IPS DF 4.7 (cell line): ENCODE data around the gene GAN.
"Not testable (repeated sequence)": the region's sequence is repeated elsewhere in the genome, so short reads cannot be mapped to it uniquely, and the experiment has no call there.

ENCODE experiments used
- DNase-seq: peaks from one replicate; pipeline ENCODE4 v3.0.0-alpha.2; 2013; ENCODE audit warnings: low spot score; ENCODE audit errors: extremely low read depth

GAN gene

DNA sequence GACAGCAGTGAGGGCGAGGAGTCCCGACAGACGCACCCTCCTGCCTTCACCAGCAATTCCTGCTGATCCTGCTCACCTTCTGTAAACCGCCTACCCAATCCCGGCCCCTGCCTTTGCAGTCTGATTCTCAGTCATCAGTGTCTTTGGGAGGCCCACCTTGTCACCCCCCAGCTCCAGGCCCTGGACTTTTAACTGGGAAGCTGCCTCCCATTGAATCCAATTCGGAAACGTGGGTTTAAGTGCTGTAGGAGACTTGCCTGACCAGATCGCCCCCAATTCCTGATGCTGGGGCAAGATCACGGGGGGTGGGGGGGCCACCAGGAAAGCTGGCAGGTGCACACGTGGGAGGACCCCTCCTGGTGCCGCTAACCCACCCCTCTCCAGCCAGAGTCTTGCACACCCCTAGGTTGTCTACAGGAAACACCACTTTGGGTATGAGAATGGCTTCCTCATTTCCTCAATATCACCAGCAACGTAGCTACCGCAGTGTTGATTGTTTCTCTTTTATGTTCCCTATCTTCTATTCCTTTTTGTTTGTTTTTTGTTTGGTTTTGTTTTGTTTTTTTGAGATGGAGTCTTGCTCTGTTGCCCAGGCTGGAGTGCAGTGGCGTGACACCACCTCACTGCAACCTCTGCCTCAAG, 83.2 kb downstream of the GAN start:
- DNase-seq = no peak

- DNase-seq = no peak
Measured at GRCh38 chr16:81399909-81400308, 85.1 kb downstream of the GAN start.

DNA sequence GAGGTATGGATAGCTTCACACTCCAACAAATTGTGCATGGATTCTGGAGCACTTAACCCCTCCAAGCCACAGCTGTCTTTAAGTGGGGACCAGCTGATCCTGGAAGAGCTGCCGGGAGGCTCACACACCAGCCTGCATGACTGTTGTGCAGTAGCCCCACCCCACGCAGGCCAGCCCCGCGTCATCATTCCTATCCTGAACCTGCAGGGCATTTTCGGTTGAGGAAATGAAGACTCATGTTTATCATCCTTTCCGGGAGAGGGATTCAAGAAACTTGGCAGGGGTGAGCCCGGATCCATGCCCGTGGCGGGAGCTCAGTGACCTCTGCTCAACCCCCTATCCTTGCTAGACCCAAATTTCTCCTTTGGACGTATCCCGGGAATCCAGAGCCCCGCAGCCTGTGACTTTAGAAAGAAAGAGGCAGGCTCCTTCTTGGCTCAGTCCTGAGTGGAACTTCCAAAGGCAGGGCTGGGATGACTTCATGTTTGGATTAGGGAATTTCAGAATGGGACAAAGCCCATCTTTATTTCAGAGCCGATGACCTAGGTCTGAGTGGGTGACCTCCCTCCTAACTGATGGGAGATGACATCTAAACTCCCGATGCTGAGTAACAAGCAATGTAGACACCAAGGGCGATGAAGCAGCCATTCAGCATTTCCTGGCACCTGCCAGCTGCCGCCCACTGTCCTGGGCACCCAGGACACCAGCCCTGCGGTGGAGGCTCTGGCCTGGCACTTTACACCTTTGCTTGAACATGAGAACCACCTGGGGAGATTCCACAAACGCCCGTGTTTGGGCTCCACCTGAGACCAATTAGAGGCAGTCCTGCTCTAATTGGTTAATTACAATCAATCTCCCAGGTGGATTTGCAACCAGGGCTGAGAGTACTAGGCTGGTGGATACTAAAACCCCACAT, 86.5 kb downstream of the GAN start:
- no peak for DNase-seq

GRCh38 chr16:81403208-81403600, 88.4 kb downstream of the GAN start:
- no peak for DNase-seq

GRCh38 chr16:81403601-81404391, 89.0 kb downstream of the GAN start:
- DNase-seq = no peak

GRCh38 chr16:81405002-81405401, 90.2 kb downstream of the GAN start:
- DNase-seq = not testable (repeated sequence)

- DNase-seq = no peak
Measured at GRCh38 chr16:81405702-81406113, 90.9 kb downstream of the GAN start.

DNA sequence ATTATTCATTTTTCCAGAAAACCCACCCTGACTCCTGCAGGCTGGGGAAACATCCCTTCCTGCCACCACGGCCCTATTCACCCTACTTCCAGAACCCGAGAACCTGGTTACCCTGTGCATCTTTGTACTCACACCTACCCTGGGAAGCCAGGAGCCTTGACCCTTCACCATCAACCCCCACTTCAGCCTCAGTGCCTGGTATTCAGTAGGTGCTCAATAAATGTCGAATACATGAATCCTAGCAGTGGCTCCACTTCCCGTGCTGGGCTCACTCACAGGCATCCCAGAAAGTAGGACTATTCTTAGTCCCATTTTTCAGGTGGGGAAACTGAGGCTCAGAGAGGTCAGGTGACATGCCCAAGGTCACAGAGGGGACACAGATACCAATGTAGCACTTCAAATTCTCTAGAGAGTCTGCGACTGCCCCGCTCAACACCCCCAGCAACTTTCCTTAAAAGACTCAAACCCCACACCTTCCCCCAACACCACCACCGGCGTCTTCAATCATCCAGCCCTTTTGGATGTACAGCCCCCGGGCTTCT, 93.7 kb downstream of the GAN start:
- no peak for DNase-seq

DNA sequence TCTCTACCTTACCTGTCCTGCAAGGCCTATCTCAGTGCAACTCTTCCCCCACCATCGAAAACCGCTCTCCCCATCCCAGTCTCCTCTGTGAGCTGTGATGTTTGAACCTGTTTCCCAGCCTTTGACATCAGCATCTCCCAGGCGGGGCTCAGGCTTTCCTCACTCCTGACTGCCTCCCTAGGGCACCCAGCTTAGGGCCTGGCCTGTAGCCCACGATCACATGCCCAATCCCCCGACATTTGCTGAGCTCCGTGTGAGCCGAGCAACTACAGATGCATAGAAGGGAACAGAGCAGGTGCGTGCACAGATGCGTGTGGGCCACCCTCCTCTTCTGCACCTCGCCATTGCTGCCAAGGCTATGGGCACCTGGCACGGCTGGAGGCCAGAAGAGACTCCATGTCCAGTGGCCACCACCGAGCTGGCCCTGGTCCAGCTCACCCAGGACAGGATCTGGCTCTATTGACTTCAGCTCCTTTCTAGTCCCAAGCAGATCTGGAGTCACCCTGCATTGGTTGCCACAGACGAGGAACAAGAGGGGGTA, 94.3 kb downstream of the GAN start:
- DNase-seq = no peak

GRCh38 chr16:81410643-81411293, 96.0 kb downstream of the GAN start:
- DNase-seq = no peak

DNA sequence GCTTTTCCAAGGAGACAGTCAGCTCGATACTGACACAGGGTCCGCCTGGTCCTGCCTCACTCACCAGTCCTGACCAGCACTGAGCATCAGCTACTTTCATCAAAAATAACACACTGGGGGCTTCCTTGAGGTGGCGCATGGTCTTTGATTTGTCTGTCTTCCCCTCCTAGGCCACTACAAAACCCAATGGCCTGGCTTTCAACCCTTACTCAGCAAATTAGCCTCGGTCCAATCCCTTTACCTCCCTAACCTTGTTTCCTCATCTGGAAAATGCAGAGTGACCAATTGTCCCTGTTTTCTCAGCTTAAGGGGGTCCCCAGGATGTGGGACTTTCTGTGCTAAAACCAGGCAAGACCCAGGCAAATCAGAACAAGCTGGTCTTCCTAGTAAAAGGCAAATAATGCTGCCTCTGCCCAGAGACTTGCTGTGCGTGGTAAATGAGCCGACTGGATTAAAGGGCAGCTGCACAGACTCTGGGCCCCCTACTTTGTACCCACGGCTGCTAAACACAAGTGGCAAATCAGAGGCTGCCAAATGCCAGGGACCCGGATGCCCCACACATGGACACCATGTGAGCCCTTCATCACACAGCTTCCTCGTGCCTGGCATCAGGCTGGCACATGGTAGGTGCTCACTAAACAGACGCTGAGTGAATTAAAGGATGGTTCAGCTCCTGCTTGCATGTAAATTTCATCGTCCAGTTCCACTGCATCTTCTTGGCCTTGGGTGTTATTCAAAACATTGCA, 98.7 kb downstream of the GAN start:
- no peak for DNase-seq

- DNase-seq = no peak
Measured at GRCh38 chr16:81415751-81416150, 101.0 kb downstream of the GAN start.

DNA sequence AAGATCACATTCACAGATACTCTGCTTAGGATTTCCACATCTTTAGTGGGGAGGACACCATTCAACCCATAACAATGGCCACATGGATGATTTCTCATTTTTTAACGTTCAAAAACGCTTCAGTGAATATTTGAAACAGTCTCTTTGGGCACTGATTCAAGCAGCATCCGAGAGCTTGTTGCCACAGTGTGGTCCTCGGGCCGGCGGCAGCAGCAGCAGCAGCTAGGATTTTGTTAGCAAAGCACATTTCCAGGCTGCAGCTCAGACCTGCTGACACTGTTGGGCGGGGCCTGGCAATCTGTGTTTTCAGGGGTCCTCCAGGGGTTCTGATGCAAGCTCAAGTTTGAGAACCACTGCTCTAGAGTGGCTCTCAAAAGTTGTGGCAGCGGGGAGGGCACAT, 102.0 kb downstream of the GAN start:
- no peak for DNase-seq

GRCh38 chr16:81417210-81417609, 102.4 kb downstream of the GAN start:
- DNase-seq = no peak

- DNase-seq = no peak
Measured at GRCh38 chr16:81419806-81420205, 105.0 kb downstream of the GAN start.

GRCh38 chr16:81421126-81421525, 106.4 kb downstream of the GAN start:
- DNase-seq = no peak

- DNase-seq = no peak
Measured at GRCh38 chr16:81421536-81421935, 106.8 kb downstream of the GAN start.

DNA sequence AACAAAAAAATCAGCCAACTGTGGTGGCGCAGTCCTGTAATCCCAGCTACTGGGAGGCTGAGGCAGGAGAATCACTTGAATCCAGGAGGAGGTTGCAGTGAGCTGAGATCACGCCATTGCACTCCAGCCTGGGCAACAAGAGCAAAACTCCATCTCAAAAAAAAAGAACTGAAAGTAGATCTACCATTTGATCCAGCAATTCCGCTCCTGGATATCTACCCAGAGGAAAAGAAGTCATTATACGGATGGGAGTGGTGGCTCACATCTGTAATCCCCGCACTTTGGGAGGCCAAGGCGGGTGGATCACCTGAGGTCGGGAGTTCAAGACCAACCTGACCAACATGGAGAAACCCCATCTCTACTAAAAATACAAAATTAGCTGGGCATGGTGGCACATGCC, 107.4 kb downstream of the GAN start:
- DNase-seq = not testable (repeated sequence)

DNA sequence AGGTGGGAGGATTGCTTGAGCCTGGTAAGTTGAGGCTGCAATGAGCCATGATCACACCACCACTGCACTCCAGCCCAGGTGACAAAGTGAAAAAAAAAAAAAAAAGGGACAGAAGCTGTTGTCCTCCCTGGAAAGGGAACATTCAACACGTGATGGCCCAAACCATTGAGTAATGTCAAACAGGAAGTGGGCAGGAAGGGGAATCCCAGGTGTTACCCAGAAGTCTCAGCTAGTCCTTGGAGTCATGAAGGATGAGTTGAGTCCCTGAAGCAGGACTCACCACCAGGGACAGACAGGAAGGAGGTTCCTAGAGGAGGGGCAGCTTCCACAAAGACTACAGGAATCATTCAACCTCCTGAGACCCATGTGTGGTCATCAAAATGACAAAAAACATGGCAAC, 110.0 kb downstream of the GAN start:
- no peak for DNase-seq

- DNase-seq = no peak
Measured at GRCh38 chr16:81427219-81427618, 112.5 kb downstream of the GAN start.
